ENCODE measurements around the gene ZDHHC13. TPM values are rescaled to one million over a fixed set of nuclear protein-coding genes. Genes with fewer than 3 reads are reported as not detected.

The ZDHHC13 gene
- total RNA-seq, 2 donors from 2014 or later, result 25.1 to 26.3 TPM

DNA sequence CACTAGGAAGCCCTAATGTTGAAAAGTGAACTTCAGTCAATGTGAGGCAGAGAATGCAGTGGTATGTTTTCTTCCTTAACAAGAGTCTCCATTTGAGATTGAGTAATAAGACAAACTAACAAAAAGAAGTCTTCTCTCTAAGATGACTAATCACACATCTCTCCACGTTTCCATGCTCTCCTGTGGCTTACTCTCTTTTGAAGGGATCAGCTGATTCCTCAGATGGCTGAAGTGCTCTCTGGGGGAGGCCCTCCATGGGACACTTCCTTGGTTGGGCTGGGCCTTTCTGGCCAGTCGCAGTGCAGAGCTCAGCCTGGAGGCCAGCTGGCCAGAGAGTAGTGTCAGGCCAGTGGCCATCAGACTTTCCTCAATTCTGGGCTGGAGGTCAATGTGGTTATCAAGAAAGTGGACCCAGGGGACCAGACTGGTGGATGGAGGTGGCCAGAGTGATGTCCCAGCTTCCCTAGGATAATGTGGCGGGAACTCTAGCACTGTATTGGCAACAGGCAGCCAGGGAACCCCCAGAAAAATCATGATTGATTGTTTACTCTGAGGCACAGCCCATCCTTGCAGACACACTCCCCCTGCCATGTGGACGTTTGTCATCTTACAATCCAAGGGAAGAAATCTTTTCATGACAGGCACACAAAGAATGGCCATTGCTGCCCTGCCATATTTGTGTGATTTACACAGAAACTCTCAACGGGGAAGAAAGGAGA, 70.3 kb downstream of the ZDHHC13 start:
- no peak for ATAC-seq (replicated peaks in 1 of 2)
- Mint-ChIP-seq H3K4me1 (ENCODE audit: low read depth) (no peaks in the 10 kb centered on the region), H3K36me3 (ENCODE audit: insufficient read depth in 2 of 2) (no peaks in the 10 kb centered on the region), H3K9me3 (no peaks in the 10 kb centered on the region), H3K27ac (no peak overlapping the region), H3K27me3 (ENCODE audit: low read depth) (no peaks in the 10 kb centered on the region), H3K4me3 (no peak overlapping the region)
- DNase-seq, result no peak

DNA sequence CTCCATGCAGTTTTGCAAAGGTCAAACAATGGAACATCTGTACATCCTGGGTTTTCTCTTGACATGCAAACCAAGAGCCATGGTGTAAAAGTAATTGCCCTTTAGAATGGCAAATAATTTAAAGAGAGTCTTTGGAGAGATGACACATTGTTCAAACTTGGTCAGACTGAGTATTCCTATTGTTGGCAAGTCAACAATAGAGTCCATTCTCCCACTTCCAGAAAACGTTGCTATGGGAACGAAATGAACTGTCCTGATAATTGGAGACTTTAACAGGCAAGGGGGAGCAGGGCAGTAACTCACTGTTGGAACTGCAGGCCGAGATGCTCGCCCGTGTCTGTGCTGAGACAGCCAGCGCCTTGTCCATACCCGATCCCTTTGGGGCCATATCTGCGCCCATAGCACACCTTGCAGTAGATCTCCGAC, 70.9 kb downstream of the ZDHHC13 start:
- H3K4me1 Mint-ChIP-seq (ENCODE audit: low read depth), result no peaks in the 10 kb centered on the region
- H3K4me3 Mint-ChIP-seq, result no peak overlapping the region
- DNase-seq, result no peak
- no peaks in the 10 kb centered on the region for H3K27me3 Mint-ChIP-seq (ENCODE audit: low read depth)
- no peaks in the 10 kb centered on the region for H3K36me3 Mint-ChIP-seq (ENCODE audit: insufficient read depth in 2 of 2)
- no peaks in the 10 kb centered on the region for H3K9me3 Mint-ChIP-seq
- H3K27ac Mint-ChIP-seq, result no peak overlapping the region
- no peak for ATAC-seq (replicated peaks in 1 of 2)

DNA sequence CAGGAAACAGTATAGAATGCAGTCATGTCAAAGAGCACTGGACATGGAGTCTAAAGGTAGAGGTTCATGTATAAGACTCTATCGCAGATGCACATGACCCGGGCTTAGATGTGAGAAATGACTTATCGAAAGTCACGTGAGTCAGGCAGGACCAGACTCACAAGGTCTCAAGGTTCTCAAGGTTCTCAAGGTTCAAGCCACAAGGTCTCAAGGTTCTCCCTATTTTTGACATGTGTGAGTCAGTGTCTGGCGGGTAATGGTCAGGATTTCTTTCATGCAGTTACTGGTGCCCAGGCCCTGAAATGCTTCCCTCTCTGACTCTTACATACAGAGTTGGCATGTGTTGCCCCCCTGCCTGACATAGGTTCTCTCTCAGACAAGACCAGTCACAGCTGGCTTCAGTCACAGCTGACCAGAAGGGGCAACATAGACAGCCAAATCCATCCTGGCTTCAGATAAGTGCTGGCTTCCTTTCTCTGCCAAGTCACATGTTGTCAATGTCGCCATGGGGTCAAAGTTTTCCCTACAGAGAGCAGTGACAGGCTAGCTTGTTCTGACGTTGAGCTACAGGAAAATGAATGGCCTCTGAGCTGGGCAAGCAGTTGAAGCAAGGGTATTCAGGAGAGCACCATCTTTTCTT, 74.7 kb downstream of the ZDHHC13 start:
- no peak overlapping the region for H3K27ac Mint-ChIP-seq
- DNase-seq (no peak), ATAC-seq (replicated peaks in 1 of 2) (no peak)
- H3K9me3 Mint-ChIP-seq, result no peaks in the 10 kb centered on the region
- no peaks in the 10 kb centered on the region for H3K36me3 Mint-ChIP-seq (ENCODE audit: insufficient read depth in 2 of 2)
- no peak overlapping the region for H3K4me3 Mint-ChIP-seq
- no peaks in the 10 kb centered on the region for H3K27me3 Mint-ChIP-seq (ENCODE audit: low read depth)
- H3K4me1 Mint-ChIP-seq (ENCODE audit: low read depth), result no peaks in the 10 kb centered on the region

DNA sequence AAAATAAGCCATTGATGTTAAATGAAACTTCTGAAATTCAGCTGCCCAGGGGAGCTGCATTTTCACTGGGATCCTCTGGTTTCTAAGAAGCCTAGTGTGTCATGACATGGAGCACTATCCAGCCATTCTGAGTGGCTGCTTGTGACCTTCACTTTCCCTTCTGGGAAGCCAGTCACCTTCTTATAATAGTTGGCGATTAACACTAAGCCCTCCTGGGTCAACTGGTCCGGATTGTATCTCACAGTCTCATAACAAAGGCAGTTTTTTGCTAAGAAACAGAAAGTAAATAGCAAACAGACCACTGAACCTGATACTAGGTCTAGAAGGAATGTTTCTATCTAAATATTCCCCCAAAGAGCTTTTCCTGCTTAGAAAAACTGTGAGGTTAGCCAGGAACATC, 76.9 kb downstream of the ZDHHC13 start:
- DNase-seq, result no peak
- H3K27ac Mint-ChIP-seq, result no peak overlapping the region
- no peaks in the 10 kb centered on the region for H3K9me3 Mint-ChIP-seq
- no peaks in the 10 kb centered on the region for H3K36me3 Mint-ChIP-seq (ENCODE audit: insufficient read depth in 2 of 2)
- no peaks in the 10 kb centered on the region for H3K4me1 Mint-ChIP-seq (ENCODE audit: low read depth)
- H3K27me3 Mint-ChIP-seq (ENCODE audit: low read depth), result no peaks in the 10 kb centered on the region
- ATAC-seq (replicated peaks in 1 of 2), result no peak
- no peak overlapping the region for H3K4me3 Mint-ChIP-seq

DNA sequence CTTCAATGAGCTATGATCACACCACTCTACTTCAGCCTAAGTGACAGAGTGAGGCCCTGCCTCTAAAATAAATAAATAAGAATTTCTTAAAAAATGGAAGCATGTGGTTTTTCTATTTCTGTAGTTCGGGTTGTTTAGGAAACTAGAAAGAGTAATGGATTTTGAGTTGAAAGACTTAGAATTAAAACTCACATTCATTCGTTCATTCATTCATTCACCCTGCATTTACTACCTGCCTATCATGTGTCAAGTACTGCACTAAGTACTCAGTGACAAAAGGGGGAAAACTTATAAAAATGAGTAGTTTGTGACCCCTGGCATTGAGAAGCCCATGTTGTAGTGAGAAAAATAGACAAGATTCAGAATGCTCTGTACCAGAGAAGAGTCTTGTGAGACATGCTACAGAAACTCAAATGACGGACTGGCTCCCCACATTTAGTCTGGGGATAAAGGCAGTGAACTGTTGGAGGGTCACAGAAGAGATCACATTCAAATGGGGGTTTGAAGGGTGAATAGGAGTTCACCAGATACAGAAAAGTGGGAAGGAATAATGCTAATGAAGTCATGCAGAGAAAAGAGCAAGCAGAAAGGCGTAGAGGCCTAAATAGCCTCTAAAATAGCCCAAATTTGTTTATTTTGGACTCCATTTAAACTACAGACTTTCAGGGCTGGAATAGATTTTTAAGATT, 77.8 kb downstream of the ZDHHC13 start:
- Mint-ChIP-seq H3K9me3 (no peaks in the 10 kb centered on the region), H3K27ac (no peak overlapping the region), H3K4me1 (ENCODE audit: low read depth) (no peaks in the 10 kb centered on the region), H3K27me3 (ENCODE audit: low read depth) (no peaks in the 10 kb centered on the region), H3K36me3 (ENCODE audit: insufficient read depth in 2 of 2) (no peaks in the 10 kb centered on the region), H3K4me3 (no peak overlapping the region)
- ATAC-seq (replicated peaks in 1 of 2) (no peak), DNase-seq (no peak)

DNA sequence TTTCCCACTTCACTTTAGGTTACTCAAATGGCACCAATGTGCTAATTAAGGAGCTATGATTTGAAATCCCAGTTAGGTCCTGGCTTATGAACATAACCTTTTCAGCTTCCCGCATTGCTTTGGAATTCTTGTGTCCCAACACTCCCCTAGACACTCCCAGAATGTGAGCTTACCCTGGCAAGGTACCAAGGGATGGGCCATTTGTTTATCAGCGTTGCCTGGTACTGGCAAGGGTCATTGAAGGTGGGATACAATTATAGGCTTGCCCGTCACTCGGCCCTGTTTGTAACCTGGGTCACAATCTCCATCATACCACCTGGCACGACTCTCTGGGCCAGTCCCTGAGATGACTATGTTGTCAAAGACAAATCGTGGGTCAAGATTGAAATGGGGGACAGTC, 79.5 kb downstream of the ZDHHC13 start:
- H3K4me3 Mint-ChIP-seq, result no peak overlapping the region
- H3K27me3 Mint-ChIP-seq (ENCODE audit: low read depth), result no peaks in the 10 kb centered on the region
- peaks cover 4% of the 10 kb centered on the region for H3K4me1 Mint-ChIP-seq (ENCODE audit: low read depth)

DNA sequence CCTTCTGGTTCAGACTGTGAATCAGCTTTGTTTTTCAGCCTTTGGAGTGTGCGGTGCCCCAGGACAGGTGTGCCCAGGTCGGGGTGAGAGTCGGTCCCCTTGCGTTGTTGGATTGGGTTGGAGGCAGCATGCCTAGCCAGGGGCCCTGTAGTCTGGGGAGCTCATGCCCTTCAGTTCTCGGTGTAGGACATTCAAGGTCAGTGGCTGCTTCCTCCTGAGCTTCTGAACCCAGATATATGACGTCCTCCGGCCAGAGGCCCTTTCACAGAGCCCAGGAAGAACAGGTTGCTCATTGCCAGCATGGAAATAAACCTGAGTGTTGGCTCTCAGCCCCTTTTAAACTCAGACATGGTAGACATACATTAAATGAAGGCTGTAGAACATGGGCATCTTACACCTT, 82.1 kb downstream of the ZDHHC13 start:
- Mint-ChIP-seq H3K9me3 (no peaks in the 10 kb centered on the region), H3K4me3 (no peak overlapping the region), H3K27ac (no peak overlapping the region), H3K4me1 (ENCODE audit: low read depth) (peaks cover 4% of the 10 kb centered on the region), H3K27me3 (ENCODE audit: low read depth) (no peaks in the 10 kb centered on the region), H3K36me3 (ENCODE audit: insufficient read depth in 2 of 2) (no peaks in the 10 kb centered on the region)
- DNase-seq (no peak), ATAC-seq (replicated peaks in 1 of 2) (no peak)

More for the DNA sequence above, 79.5 kb downstream of the ZDHHC13 start:
- no peaks in the 10 kb centered on the region for H3K9me3 Mint-ChIP-seq
- H3K36me3 Mint-ChIP-seq (ENCODE audit: insufficient read depth in 2 of 2), result no peaks in the 10 kb centered on the region
- ATAC-seq (replicated peaks in 1 of 2) (no peak), DNase-seq (no peak)
- H3K27ac Mint-ChIP-seq, result no peak overlapping the region

DNA sequence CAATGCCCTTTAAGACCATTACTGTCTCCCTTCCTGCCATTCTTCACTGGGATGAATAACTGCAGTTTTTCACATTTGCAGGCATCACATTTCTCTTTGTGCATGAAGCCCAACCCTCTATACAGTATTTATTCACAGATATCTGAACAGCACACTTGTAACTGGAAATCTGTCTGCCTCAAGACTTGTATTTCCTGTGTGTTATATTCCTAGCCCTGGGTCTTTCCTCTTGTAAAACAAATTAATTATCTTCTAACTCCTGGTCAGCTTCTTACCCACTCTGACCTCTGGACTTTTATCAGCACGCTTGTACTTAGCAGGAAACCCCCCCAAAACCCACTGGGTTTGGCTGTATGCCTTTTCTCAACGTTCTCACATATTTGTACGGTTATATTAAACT, 82.8 kb downstream of the ZDHHC13 start:
- peaks cover 4% of the 10 kb centered on the region for H3K4me1 Mint-ChIP-seq (ENCODE audit: low read depth)
- no peaks in the 10 kb centered on the region for H3K36me3 Mint-ChIP-seq (ENCODE audit: insufficient read depth in 2 of 2)
- H3K9me3 Mint-ChIP-seq, result no peaks in the 10 kb centered on the region
- H3K4me3 Mint-ChIP-seq, result no peak overlapping the region
- no peak overlapping the region for H3K27ac Mint-ChIP-seq
- ATAC-seq (replicated peaks in 1 of 2) (no peak), DNase-seq (no peak)
- H3K27me3 Mint-ChIP-seq (ENCODE audit: low read depth), result no peaks in the 10 kb centered on the region

DNA sequence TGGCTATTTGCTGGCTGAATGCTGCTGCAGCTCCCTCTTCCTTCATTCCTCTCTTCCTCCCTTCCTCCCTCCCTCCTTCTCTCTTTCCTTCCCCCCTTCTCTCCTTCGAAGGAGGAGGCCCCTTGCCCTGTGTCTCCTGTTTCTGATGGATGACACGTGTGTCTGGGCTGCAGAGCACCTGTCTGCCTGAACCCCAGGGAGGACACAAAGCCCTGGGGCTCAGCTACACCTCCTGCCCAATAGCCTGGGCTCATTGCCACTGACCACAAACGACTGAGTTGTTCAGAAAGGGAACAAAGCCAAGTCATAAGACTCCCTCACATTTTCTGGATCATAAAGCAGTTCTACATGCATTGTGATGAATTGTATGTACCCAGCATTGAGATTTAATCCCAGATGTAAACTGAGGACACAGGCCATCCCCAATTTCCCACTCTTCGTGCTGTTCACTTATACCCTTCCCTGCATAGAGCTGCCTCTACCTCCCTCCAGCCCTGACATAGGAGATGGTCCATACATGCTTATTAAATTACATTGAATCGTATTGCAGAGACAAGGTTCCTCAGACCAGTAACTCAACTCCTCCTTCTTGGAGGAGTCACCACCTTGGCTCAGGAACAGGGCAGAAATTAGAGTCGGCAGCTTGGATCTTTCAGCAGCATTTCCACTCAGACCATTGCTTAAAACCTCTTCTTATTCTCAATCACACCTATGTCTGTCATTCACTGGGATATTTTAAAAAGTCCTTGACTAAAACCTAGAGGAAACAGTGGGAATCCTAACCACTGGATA, 83.6 kb downstream of the ZDHHC13 start:
- ATAC-seq (replicated peaks in 1 of 2) (no peak), DNase-seq (no peak)
- Mint-ChIP-seq H3K27ac (no peak overlapping the region), H3K36me3 (ENCODE audit: insufficient read depth in 2 of 2) (no peaks in the 10 kb centered on the region), H3K4me1 (ENCODE audit: low read depth) (peaks cover 4% of the 10 kb centered on the region), H3K27me3 (ENCODE audit: low read depth) (no peaks in the 10 kb centered on the region), H3K9me3 (no peaks in the 10 kb centered on the region), H3K4me3 (no peak overlapping the region)

DNA sequence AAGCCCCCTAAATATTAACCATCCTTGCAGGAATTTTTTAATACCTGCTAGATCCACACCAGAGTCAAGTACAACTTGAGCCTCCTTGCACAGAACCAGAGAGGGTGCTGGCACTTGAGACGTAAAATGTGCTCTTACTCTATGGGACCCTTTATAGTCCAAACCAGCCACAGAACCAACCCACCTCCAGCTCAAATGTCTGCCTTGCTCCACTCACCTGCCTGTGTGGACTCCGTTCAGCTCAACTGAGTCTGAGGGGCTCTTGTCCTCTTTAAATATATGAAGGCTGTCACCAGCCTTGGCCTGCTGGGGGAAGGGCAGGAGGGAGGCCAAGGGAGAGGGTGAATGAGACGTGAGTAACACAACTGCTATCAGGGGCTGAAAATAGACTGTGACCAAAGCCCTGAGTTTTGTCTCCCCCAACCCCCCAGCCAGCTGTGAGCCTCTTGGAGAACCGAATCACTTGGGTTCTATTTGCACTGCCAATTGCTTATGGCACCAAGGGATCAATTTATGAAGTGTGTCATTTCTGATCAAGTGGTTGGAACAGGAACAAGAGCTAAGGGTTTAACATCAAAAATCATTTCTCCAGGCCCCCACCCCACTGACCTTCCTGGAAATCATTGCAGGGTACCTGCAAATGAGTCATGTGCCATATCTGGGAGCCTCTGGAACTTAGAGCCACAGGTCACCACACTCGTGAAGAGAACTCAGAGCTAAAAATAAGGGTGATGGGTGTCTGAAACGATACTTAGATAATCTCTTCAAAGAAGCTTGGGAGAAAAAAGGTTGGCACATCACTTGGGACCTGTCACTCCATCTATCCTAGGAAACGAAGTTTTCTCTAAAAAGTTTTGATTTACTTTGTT, 85.0 kb downstream of the ZDHHC13 start, which contains the start of gene CSRP3:
Gene CSRP3 (minus strand): TSS at position 247 of the 869 bp plus-strand sequence. CDS start 9,535 bp downstream, outside the sequence.
- no peak for DNase-seq
- peaks cover 4% of the 10 kb centered on the region for H3K4me1 Mint-ChIP-seq (ENCODE audit: low read depth)
- no peak within 1 kb of the TSS for H3K27ac Mint-ChIP-seq
- no peaks in the 10 kb centered on the region for H3K9me3 Mint-ChIP-seq
- ATAC-seq (replicated peaks in 1 of 2), result no peak
- no peak within 1 kb of the TSS for H3K4me3 Mint-ChIP-seq
- H3K36me3 Mint-ChIP-seq (ENCODE audit: insufficient read depth in 2 of 2), result no peaks in the 10 kb centered on the region
- peaks cover under 1% of the 10 kb centered on the region for H3K27me3 Mint-ChIP-seq (ENCODE audit: low read depth)

DNA sequence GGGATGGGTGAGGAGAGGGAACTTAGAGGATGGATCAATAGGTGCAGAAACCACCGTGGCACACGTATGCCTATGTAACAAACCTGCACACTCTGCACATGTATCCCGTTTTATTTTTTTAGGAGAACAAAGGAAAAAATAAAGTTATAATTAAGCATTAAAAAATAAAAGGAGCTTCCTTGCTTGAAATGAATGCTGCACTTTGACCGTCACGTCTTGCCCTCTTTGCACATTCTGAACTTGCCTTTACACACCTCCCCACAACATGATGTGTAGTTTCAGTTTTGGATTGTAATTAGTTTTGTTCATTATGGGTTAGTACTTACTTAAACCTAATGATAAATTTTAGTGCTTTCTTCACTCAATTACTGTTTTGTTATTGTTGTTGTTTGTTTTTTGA, 87.9 kb downstream of the ZDHHC13 start:
- Mint-ChIP-seq H3K4me1 (ENCODE audit: low read depth) (peaks cover 4% of the 10 kb centered on the region), H3K27ac (no peak overlapping the region), H3K36me3 (ENCODE audit: insufficient read depth in 2 of 2) (no peaks in the 10 kb centered on the region), H3K4me3 (no peak overlapping the region), H3K27me3 (ENCODE audit: low read depth) (peaks cover 19% of the 10 kb centered on the region), H3K9me3 (no peaks in the 10 kb centered on the region)
- DNase-seq, result no peak
- no peak for ATAC-seq (replicated peaks in 1 of 2)

DNA sequence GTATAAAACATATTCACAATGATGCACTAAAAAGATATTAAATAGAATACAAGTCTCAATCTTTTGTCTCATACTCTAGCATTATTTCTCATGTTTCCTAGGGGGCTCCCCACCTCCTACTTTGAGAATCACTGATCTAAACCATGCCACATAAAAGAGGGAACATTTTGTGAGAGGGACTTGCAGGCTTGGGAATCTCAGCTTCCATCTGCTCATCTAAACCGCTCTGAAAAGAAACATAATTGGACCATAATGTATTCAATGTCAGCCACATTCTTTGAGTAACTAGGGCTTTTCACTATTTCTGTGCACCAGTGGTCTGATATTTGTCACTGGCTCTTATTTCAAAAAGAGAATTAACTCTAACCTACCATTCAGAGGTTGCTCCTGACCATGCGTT, 91.2 kb downstream of the ZDHHC13 start:
- DNase-seq (no peak), ATAC-seq (replicated peaks in 1 of 2) (no peak)
- H3K27me3 Mint-ChIP-seq (ENCODE audit: low read depth), result peaks cover 28% of the 10 kb centered on the region
- no peaks in the 10 kb centered on the region for H3K4me1 Mint-ChIP-seq (ENCODE audit: low read depth)
- no peaks in the 10 kb centered on the region for H3K9me3 Mint-ChIP-seq
- H3K27ac Mint-ChIP-seq, result no peak overlapping the region
- no peak overlapping the region for H3K4me3 Mint-ChIP-seq
- no peaks in the 10 kb centered on the region for H3K36me3 Mint-ChIP-seq (ENCODE audit: insufficient read depth in 2 of 2)
